ENCODE results near the gene PLEKHG2.

Gene PLEKHG2

DNA sequence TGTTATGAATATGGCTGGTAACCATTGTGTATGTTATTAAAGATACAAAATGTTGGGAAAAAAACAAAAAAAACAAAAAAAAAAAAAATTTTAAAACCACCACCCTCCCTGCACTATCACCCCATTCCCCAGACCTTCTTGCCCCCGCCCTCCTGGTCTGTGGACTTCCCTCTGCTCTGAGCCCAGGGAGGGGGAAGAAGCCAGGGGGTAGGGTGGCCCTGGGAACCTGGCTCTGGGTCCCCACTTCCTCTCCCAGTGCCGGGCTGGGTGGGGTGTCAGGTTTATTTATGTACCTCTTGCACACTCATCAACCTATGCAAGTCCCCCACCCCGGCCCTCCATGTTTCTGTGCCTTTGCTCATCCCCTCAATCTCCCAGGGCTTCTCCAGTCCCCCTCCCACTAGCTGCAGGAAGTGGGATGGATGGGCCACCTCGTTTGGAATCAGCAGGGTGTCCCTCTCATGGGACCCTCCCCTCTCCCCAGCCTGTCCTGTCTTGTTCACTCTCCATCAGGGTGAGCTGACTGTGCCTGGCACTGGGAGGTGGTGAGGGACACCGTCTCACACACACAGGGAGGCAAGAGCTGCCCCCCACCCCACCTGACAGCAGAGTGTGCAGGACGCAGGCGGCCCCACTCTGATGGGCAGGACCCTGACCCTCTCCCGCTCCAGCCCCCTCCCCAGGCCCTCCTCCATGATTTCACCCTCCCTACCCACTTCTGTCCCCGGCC, 27.5 kb upstream of the PLEKHG2 start:
- peaks cover 63% of the 10 kb centered on the region for H3K36me3 ChIP-seq (replicated peaks; ENCODE audit: low read depth, low read length)
- H4K20me1 ChIP-seq (ENCODE audit: insufficient read depth, low read length): no peaks in the 10 kb centered on the region
- TF ChIP-seq, protein P1, sequence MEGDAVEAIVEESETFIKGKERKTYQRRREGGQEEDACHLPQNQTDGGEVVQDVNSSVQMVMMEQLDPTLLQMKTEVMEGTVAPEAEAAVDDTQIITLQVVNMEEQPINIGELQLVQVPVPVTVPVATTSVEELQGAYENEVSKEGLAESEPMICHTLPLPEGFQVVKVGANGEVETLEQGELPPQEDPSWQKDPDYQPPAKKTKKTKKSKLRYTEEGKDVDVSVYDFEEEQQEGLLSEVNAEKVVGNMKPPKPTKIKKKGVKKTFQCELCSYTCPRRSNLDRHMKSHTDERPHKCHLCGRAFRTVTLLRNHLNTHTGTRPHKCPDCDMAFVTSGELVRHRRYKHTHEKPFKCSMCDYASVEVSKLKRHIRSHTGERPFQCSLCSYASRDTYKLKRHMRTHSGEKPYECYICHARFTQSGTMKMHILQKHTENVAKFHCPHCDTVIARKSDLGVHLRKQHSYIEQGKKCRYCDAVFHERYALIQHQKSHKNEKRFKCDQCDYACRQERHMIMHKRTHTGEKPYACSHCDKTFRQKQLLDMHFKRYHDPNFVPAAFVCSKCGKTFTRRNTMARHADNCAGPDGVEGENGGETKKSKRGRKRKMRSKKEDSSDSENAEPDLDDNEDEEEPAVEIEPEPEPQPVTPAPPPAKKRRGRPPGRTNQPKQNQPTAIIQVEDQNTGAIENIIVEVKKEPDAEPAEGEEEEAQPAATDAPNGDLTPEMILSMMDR (IDR thresholded peaks at IDR 0.05; ENCODE audit: low read depth, low read length): no peak
- peaks cover 3% of the 10 kb centered on the region for H3K4me1 ChIP-seq (ENCODE audit: low read length)
- H3K9me3 ChIP-seq (ENCODE audit: insufficient read depth, low read length): no peaks in the 10 kb centered on the region
- no peak overlapping the region for H2AFZ ChIP-seq (ENCODE audit: low read depth, low read length)
- no peak overlapping the region for H3K27ac ChIP-seq (ENCODE audit: low read length)
- no peak overlapping the region for H3K4me3 ChIP-seq (ENCODE audit: low read length)
- H3K4me2 ChIP-seq (ENCODE audit: low read length): no peak overlapping the region
- no peak overlapping the region for H3K9ac ChIP-seq (ENCODE audit: low read length)
- no peaks in the 10 kb centered on the region for H3K27me3 ChIP-seq (ENCODE audit: low read depth, low read length)
- H3K79me2 ChIP-seq (ENCODE audit: low read length): peaks cover 6% of the 10 kb centered on the region

DNA sequence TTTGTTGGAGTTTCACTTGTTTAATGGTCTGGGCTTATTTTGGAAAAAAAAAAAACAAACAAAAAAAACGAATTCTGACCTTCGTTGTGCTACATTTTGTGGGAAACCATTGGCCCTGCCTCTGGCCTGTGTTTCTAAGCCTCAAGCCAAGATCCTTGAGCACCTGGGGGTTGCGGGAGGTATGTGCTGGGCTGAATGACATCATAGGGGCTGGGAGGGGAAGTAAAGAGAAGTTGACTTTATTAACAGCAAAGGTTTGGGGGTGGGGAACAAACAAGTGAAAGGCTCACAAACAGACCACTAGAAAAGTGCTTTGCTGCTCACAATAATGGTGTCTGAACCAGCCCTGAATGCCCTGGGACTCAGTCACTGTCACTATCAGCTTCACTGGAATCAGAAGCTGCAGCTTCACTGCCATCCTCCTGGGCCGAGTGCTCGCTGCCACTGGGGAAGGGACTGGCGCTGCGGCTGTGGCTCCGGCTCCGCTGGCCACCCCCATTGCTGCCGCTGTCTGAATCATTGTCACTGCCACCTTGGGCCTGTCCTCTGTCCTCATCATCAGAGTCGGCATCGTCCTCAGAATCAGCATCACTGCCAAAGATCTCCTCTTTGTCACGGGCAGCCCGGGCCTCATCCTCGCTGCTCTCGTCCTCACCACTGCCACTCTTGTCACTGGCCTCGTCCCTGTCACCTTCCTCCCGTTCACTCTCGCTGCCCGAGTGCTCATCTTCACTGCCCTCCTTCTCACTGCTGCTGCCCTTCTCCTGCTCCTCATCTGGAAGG, 26.6 kb upstream of the PLEKHG2 start:
- no peak overlapping the region for H3K4me3 ChIP-seq (ENCODE audit: low read length)
- peaks cover 13% of the 10 kb centered on the region for H3K79me2 ChIP-seq (ENCODE audit: low read length)
- H3K9me3 ChIP-seq (ENCODE audit: insufficient read depth, low read length): no peaks in the 10 kb centered on the region
- no peaks in the 10 kb centered on the region for H4K20me1 ChIP-seq (ENCODE audit: insufficient read depth, low read length)
- H3K27ac ChIP-seq (ENCODE audit: low read length): no peak overlapping the region
- H3K9ac ChIP-seq (ENCODE audit: low read length): no peak overlapping the region
- peaks cover 56% of the 10 kb centered on the region for H3K36me3 ChIP-seq (replicated peaks; ENCODE audit: low read depth, low read length)
- H2AFZ ChIP-seq (ENCODE audit: low read depth, low read length): no peak overlapping the region
- no peaks in the 10 kb centered on the region for H3K27me3 ChIP-seq (ENCODE audit: low read depth, low read length)
- no peak for TF ChIP-seq EZH2phosphoT487 (IDR thresholded peaks at IDR 0.05; ENCODE audit: low read depth)
- TF ChIP-seq, protein P1 (IDR thresholded peaks at IDR 0.05; ENCODE audit: low read depth, low read length): no peak
- peaks cover 6% of the 10 kb centered on the region for H3K4me1 ChIP-seq (ENCODE audit: low read length)
- no peak overlapping the region for H3K4me2 ChIP-seq (ENCODE audit: low read length)

DNA sequence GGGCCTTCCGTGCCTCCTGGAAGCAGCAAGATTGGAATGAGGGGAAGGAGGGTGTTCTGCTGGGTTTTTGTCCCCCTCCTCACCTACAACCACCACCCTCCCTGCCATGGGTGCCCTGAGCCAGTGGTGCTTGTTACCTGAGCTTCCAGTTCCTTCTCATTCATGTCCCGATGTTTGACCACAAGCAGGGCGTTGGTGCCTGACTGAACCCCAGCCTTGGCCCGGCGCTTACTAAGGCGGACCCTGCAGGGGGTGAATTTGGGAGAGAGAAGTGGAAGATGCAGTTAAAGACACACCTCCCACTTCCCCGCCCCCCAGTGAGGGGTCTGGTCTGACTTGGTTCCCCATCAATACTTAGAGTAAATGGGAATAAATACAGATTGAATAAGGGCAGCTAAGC, 25.9 kb upstream of the PLEKHG2 start:
- Histone ChIP-seq H3K9me3 (ENCODE audit: insufficient read depth, low read length) (no peaks in the 10 kb centered on the region), H3K4me3 (ENCODE audit: low read length) (no peak overlapping the region), H3K79me2 (ENCODE audit: low read length) (peaks cover 16% of the 10 kb centered on the region), H3K36me3 (replicated peaks; ENCODE audit: low read depth, low read length) (peaks cover 49% of the 10 kb centered on the region), H3K27me3 (ENCODE audit: low read depth, low read length) (no peaks in the 10 kb centered on the region), H3K4me1 (ENCODE audit: low read length) (peaks cover 6% of the 10 kb centered on the region), H3K9ac (ENCODE audit: low read length) (no peak overlapping the region), H4K20me1 (ENCODE audit: insufficient read depth, low read length) (no peaks in the 10 kb centered on the region), H2AFZ (ENCODE audit: low read depth, low read length) (no peak overlapping the region), H3K27ac (ENCODE audit: low read length) (no peak overlapping the region), H3K4me2 (ENCODE audit: low read length) (no peak overlapping the region)
- TF ChIP-seq, protein P1 (IDR thresholded peaks at IDR 0.05; ENCODE audit: low read depth, low read length): no peak
- no peak for TF ChIP-seq EZH2phosphoT487 (IDR thresholded peaks at IDR 0.05; ENCODE audit: low read depth)

GRCh38 chr19:39388657-39389056, 23.8 kb upstream of the PLEKHG2 start:
- peaks cover 42% of the 10 kb centered on the region for H3K36me3 ChIP-seq (replicated peaks; ENCODE audit: low read depth, low read length)
- H3K4me2 ChIP-seq (ENCODE audit: low read length): no peak overlapping the region
- H3K27ac ChIP-seq (ENCODE audit: low read length): no peak overlapping the region

More at GRCh38 chr19:39388657-39389056, 23.8 kb upstream of the PLEKHG2 start:
- TF ChIP-seq EZH2phosphoT487 (IDR thresholded peaks at IDR 0.05; ENCODE audit: low read depth): no peak
- Histone ChIP-seq H3K79me2 (ENCODE audit: low read length) (peaks cover 34% of the 10 kb centered on the region), H3K9ac (ENCODE audit: low read length) (no peak overlapping the region), H4K20me1 (ENCODE audit: insufficient read depth, low read length) (no peaks in the 10 kb centered on the region), H3K9me3 (ENCODE audit: insufficient read depth, low read length) (no peaks in the 10 kb centered on the region), H3K4me1 (ENCODE audit: low read length) (peaks cover 11% of the 10 kb centered on the region), H2AFZ (ENCODE audit: low read depth, low read length) (no peak overlapping the region), H3K27me3 (ENCODE audit: low read depth, low read length) (no peaks in the 10 kb centered on the region), H3K4me3 (ENCODE audit: low read length) (no peak overlapping the region)

Data from OCI-LY3 (cell line).